Aorta (tissue), 5 donors: ENCODE measurements around the gene DOCK11. TPM values are rescaled to one million over a fixed set of nuclear protein-coding genes. Genes with fewer than 3 reads are reported as not detected.

ENCODE experiments used
- ATAC-seq: fragments of 200-7000 bp; cut with Tn5 transposase; one replicate; pipeline ENCODE4 v1.9.1; 2022; ENCODE audit warnings: moderate library complexity; ENCODE audit not compliant: low FRiP score
- DNase-seq, 2 donors: peaks; one replicate each; pipeline ENCODE4 v3.0.0-alpha.2; 2020
- H3K27ac ChIP-seq, 2 donors: one replicate each; pipeline ENCODE4 v1.5.1; 2013; ENCODE audit warnings: low read length in 2 of 2, mild to moderate bottlenecking in 2 of 2, moderate library complexity in 2 of 2, control low read depth in 1 of 2, inconsistent platforms in 1 of 2, low read depth in 1 of 2
- H3K27me3 ChIP-seq, 2 donors: one replicate each; pipeline ENCODE4 v1.6.1; 2013; ENCODE audit warnings: control low read depth in 1 of 2, low read length in 1 of 2, mild to moderate bottlenecking in 1 of 2, moderate library complexity in 1 of 2; ENCODE audit not compliant: insufficient read depth in 2 of 2, control insufficient read depth in 1 of 2
- H3K36me3 ChIP-seq, 2 donors: one replicate each; pipeline ENCODE4 v1.6.1; 2013; ENCODE audit warnings: control low read depth in 1 of 2, low read length in 1 of 2, mild to moderate bottlenecking in 1 of 2; ENCODE audit not compliant: insufficient read depth in 2 of 2, control insufficient read depth in 1 of 2
- H3K4me1 ChIP-seq, 2 donors: one replicate each; pipeline ENCODE4 v1.6.1; 2013; ENCODE audit warnings: low read length in 2 of 2, control low read depth in 1 of 2, mild to moderate bottlenecking in 1 of 2, moderate library complexity in 1 of 2; ENCODE audit not compliant: insufficient read depth in 2 of 2, control insufficient read depth in 1 of 2
- H3K4me3 ChIP-seq, 2 donors: one replicate each; pipeline ENCODE4 v1.5.1; 2013; ENCODE audit warnings: low read length in 2 of 2, control low read depth in 1 of 2, mild to moderate bottlenecking in 1 of 2
- H3K9me3 ChIP-seq: one replicate; pipeline ENCODE4 v1.6.1; 2013; ENCODE audit warnings: mild to moderate bottlenecking, low read length; ENCODE audit not compliant: control insufficient read depth
- WGBS, 2 donors: extraction: QIAGEN DNeasy Blood & Tissue Kit; methylation state at CpG; one replicate each; pipeline ENCODE4 v1.1.7; 2013; 5-methylcytosine and 5-hydroxymethylcytosine counted together
- intact Hi-C, 2 donors: fragments of 100-400 bp; cut with DNase I; formaldehyde crosslinking; loops; one replicate each; pipeline versions ENCODE4 v1.14.2 to v1.15.0; 2022
- polyA plus RNA-seq, 2 donors: library from polyadenylated mRNA; stranded (reverse); fragments of 200-250 nt; gene quantifications; one replicate each; pipeline ENCODE4 v1.2.3, GENCODE V29; 2013
- total RNA-seq, 2 donors: library from RNA; stranded (reverse); fragmentation: NEBNext Ultra II Directional; extraction: Animal tissue kit (Norgen Biotek cat#: 25700); gene quantifications; one replicate each; pipeline ENCODE4 v1.2.1, GENCODE V29; 2021
- donor health status: healthy with polysubstance abuse.
- donor health status: Bipolar disorder and iron deficiency.
- donor health status: DM: no; HTN: no; CAD: no.
- donor health status: DM: no; HTN: no; CAD: no.
- donor health status: DM: yes; HTN: yes; CAD: no.

DOCK11 gene
- total and polyA plus RNA-seq, 4 donors, result 15.7 to 59.8 (median 39.3) TPM

DNA sequence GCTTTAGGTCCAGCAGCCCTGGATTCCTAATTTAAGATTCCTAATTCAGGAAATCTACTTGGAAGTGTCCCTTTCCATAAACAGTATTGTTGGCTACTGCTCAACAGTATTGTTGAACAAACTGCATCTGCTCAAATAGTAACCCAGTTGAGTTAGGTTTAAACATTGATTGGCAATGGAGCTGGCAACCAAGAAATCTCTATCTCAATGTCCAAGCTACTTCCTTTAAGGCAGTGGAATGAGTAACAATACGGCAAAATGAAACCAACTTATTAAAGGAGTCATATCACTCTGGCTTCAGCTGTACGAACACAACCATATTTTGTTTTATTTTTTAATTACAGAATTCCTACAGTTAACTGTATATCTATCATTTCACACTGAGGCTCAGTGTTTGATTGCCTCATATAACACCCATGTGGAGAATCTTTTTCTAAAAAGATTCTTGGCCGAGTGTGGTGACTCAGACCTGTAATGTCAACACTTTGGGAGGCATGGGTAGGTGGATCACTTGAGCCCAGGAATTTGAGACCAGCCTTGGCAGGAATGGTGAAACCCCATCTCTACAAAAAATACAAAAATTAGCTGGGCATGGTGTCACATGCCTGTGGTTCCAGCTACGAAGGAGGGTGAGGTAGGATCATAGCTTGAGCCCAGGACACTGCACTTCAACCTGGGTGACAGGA lies 160.1 kb downstream of the DOCK11 start:
- ATAC-seq (no peak), DNase-seq (no peak)
- Histone ChIP-seq H3K4me3 (no peak overlapping the region), H3K27ac (no peak overlapping the region), H3K4me1 (no peaks in the 10 kb centered on the region), H3K27me3 (no peaks in the 10 kb centered on the region), H3K9me3 (no peaks in the 10 kb centered on the region), H3K36me3 (no peaks in the 10 kb centered on the region)
- intact Hi-C loops, result no loop called here
- WGBS, 2 donors, result 57 to 63% methylated on average over 4 of the region's 4 CpGs

DNA sequence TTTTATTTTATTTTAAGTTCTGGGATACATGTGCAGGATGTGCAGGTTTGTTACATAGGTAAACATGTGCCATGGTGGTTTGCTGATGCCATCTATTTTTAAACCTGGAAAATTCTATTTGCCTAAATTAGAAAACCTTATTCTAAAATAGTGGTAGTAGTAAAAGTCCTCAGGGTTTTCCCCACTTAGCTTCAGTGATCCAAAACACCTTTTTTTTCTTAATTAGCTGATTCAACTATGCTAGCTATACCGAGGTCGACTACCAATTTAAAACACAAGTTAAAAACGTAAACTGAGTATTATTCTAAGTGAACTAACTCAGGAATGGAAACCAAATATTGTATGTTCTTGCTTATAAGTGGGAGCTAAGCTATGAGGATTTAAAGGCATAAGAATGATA lies 161.8 kb downstream of the DOCK11 start:
- H3K27ac ChIP-seq, result no peak overlapping the region
- H3K4me1 ChIP-seq, result no peaks in the 10 kb centered on the region
- H3K36me3 ChIP-seq, result no peaks in the 10 kb centered on the region
- intact Hi-C loops, result no loop called here
- H3K4me3 ChIP-seq, result no peak overlapping the region
- DNase-seq (no peak), ATAC-seq (no peak)
- H3K9me3 ChIP-seq, result no peaks in the 10 kb centered on the region
- no peaks in the 10 kb centered on the region for H3K27me3 ChIP-seq
- WGBS, 2 donors, result 79 to 89% methylated on average over 3 of the region's 3 CpGs

DNA sequence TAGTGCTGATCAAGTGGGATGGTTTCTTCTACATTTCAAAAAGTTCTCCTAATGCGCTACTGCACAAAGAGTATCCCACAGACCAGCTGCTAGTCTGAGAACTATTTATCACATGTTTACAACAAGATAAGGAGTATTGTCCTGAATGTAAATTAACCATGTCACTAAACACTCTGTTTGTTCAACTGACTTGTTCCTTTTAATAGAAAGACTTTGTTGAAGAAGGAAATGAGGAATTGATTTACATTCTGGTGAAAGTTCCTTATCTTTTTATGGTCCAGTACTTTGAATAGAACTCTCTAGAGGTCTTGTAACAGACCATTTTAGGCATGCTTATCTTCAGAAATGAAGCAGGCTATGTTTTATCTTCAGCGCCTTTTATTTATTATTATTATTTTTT lies 164.5 kb downstream of the DOCK11 start:
- ATAC-seq, result no peak
- Histone ChIP-seq H3K4me1 (no peaks in the 10 kb centered on the region), H3K27me3 (no peaks in the 10 kb centered on the region), H3K36me3 (no peaks in the 10 kb centered on the region), H3K4me3 (no peak overlapping the region), H3K27ac (no peak overlapping the region), H3K9me3 (no peaks in the 10 kb centered on the region)
- DNase-seq, result no peak
- intact Hi-C loops, result no loop called here
- WGBS, 2 donors, result 63 to 64% methylated on average over 2 of the region's 2 CpGs

DNA sequence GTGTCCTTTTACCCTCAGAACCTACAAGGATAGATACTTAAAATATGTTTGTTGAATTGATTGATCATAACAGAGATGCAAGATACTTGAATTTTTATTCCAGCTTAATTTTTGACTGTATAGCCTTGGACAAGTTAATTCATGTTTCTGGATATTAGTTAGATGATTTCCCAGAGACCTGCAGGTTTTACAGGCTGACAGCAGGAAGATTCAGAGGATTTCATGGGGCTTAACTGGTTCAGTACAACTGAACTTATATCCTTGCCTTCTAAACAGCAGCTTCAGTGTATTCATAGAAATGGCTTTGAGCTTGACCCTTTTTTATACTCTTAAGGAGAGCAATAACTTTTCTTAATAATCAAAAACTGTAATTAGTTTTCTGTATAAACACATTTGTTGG lies 169.6 kb downstream of the DOCK11 start:
- Histone ChIP-seq H3K4me1 (peaks cover 0 to 2% of the 10 kb centered on the region in 2 donors), H3K4me3 (no peak overlapping the region), H3K27me3 (no peaks in the 10 kb centered on the region), H3K27ac (no peak overlapping the region), H3K36me3 (no peaks in the 10 kb centered on the region), H3K9me3 (no peaks in the 10 kb centered on the region)
- ATAC-seq (no peak), DNase-seq (no peak)
- intact Hi-C loops, result no loop called here

DNA sequence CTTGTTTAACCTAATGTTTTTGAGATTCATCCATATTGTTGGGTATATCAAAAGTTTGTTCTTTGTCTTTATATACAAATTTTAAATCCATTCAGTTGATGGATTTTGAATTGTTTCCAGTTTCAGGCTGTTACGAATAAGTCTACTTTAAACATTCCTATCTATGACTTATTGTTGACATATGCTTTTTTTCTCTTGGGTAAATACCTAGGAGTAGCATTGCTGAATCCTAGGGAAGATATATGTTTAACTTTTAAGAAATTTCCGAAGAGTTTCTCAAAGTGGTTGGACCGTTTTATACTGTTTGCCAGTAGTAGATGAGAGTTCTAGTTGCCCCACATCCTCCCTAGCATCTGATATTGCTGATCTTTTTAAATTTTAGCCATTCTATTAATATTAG lies 170.9 kb downstream of the DOCK11 start:
- no peaks in the 10 kb centered on the region for H3K36me3 ChIP-seq
- no peak overlapping the region for H3K4me3 ChIP-seq
- H3K4me1 ChIP-seq, result peaks cover 0 to 2% of the 10 kb centered on the region in 2 donors
- H3K9me3 ChIP-seq, result no peaks in the 10 kb centered on the region
- no peak for DNase-seq
- no peak for ATAC-seq
- no peak overlapping the region for H3K27ac ChIP-seq
- WGBS, 2 donors, result 36% methylated on average over 3 of the region's 3 CpGs
- no peaks in the 10 kb centered on the region for H3K27me3 ChIP-seq
- intact Hi-C loops, result no loop called here

DNA sequence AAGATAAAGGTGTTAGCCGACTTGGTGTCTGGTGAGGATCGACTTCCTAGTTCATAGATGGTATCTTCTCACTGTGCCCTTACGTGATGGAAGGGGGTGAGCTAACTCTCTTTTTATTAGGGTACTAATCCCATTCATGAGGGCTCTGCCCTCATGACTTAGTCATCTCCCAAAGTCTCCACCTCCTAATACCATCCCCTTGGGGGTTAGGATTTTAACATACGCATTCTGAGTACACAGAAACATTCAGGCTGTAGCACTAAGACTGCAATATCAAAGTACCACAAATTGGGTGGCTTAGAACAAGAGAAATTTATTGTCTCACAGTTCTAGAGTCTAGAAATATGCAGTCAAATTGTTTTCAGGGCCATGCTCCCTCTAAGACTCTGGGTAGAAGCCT lies 173.8 kb downstream of the DOCK11 start:
- no peak overlapping the region for H3K4me3 ChIP-seq
- 74 to 94% methylated on average over 4 of the region's 4 CpGs for whole genome bisulfite sequencing, 2 donors
- intact Hi-C loops, result no loop called here
- H3K9me3 ChIP-seq, result no peaks in the 10 kb centered on the region
- H3K27me3 ChIP-seq, result no peaks in the 10 kb centered on the region
- peaks cover 0 to 2% of the 10 kb centered on the region in 2 donors for H3K36me3 ChIP-seq
- DNase-seq (no peak), ATAC-seq (no peak)
- H3K27ac ChIP-seq, result no peak overlapping the region
- peaks cover 0 to 2% of the 10 kb centered on the region in 2 donors for H3K4me1 ChIP-seq

DNA sequence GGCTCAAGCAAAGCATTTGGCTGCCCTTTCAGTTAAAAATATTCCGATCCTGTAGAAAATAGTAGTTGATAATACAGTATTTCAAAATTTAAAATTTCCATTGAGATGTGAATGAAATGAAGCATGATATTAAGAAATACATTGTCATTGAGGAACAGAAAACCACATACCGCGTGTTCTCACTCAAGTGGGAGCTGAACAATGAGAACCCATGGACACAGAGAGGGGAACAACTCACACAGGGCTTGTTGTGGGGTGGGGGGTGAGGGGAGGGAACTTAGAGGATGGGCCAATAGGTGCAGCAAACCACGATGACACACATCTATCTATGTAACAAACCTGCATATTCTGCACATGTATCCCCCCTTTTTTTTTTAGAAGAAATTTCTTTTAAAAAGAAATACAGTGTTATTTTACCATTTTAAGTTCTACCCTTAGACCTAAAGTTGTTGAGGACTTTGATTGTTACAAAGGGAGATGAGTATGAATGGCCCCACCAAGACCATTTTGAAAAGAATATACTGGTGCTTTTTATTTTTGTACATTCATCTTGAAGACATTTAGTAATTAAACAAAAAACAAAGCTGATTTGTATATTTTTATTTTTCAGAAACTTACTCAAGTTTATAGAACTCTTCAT lies 179.8 kb downstream of the DOCK11 start:
- Histone ChIP-seq H3K4me3 (no peak overlapping the region), H3K27ac (no peak overlapping the region), H3K36me3 (peaks cover 0 to 2% of the 10 kb centered on the region in 2 donors), H3K4me1 (no peaks in the 10 kb centered on the region), H3K27me3 (no peaks in the 10 kb centered on the region), H3K9me3 (no peaks in the 10 kb centered on the region)
- ATAC-seq (no peak), DNase-seq (no peak)
- intact Hi-C loops, result no loop called here
- WGBS, 2 donors, result 88 to 94% methylated on average over 4 of the region's 4 CpGs

DNA sequence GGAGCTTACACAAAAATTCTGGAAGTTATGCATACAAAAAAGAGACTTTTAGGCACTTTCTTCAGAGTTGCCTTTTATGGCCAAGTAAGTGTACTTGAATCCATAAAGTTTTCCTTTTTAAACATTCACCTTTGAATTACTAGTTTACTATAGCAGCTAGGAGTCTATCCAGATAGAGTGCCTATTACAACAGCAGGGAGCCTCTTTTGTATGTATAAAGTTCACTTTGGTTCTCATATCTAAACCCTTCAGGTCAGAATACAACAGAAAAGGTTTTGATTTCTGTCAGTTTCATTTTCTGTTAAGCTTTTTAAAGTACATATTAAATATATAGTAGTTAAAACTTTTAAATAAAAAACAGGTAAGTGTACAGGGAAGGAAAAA lies 180.3 kb downstream of the DOCK11 start:
- DNase-seq, result no peak
- intact Hi-C loops, result no loop called here
- H3K27me3 ChIP-seq, result no peaks in the 10 kb centered on the region
- peaks cover 0 to 2% of the 10 kb centered on the region in 2 donors for H3K36me3 ChIP-seq
- no peak overlapping the region for H3K4me3 ChIP-seq
- no peaks in the 10 kb centered on the region for H3K9me3 ChIP-seq
- H3K4me1 ChIP-seq, result no peaks in the 10 kb centered on the region
- no peak overlapping the region for H3K27ac ChIP-seq
- ATAC-seq, result no peak

DNA sequence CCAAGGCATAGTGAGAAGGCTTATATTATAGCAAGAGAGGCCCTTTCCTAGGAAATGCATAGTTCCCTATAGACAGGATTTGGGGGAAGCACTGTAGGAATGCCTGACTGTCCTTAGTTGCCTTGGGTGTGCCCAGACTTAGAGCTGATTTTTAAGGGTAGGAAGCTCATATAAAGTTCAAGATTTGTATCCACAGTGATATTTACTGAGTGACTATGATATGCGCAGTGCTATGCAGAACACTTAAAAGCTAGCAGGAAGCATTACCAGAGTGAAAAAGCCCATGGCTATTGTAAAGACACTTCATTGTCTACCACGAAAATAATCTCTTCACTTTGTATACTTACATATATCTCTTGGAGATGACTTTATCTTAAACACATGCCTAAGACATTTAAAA lies 181.7 kb downstream of the DOCK11 start:
- DNase-seq (no peak), ATAC-seq (no peak)
- Histone ChIP-seq H3K36me3 (peaks cover 0 to 2% of the 10 kb centered on the region in 2 donors), H3K27me3 (no peaks in the 10 kb centered on the region), H3K4me1 (no peaks in the 10 kb centered on the region), H3K27ac (no peak overlapping the region), H3K9me3 (no peaks in the 10 kb centered on the region), H3K4me3 (no peak overlapping the region)
- WGBS, 2 donors, result 61 to 80% methylated on average over 2 of the region's 2 CpGs
- intact Hi-C loops, result no loop called here
